HepG2 (cell line): ENCODE results near the gene KRTAP2-3.

Experiments used
- CREB3 ChIP-seq: sonication (generic); formaldehyde crosslinking; IDR thresholded peaks from 2 replicates; pipeline ENCODE4 v1.5.0; 2020; ENCODE audit warnings: missing genetic modification reagents
- CTCF ChIP-seq: sonication (generic); formaldehyde crosslinking; IDR thresholded peaks from 2 replicates; pipeline ENCODE4 v1.5.0; 2020; ENCODE audit warnings: mild to moderate bottlenecking, missing genetic modification reagents, moderate library complexity
- DPF2 ChIP-seq: sonication (generic); formaldehyde crosslinking; IDR thresholded peaks from 2 replicates; pipeline ENCODE4 v1.4.0; 2020; ENCODE audit warnings: mild to moderate bottlenecking, low read depth, missing genetic modification reagents, borderline replicate concordance
- MIER2 ChIP-seq: IDR thresholded peaks from 2 replicates; pipeline ENCODE4 v1.6.1; 2016; ENCODE audit warnings: missing biosample characterization, missing genetic modification reagents
- SRF ChIP-seq: IDR thresholded peaks from 2 replicates; pipeline ENCODE4 v1.6.1; 2011; ENCODE audit warnings: mild to moderate bottlenecking, low read depth, low read length, moderate library complexity
- SRSF9 ChIP-seq: fragments of 200-400 bp; formaldehyde crosslinking; IDR thresholded peaks from 2 replicates; pipeline ENCODE4 v1.6.1; 2018; ENCODE audit warnings: borderline replicate concordance, mild to moderate bottlenecking, low read depth, low read length; ENCODE audit not compliant: insufficient read depth, poor library complexity, severe bottlenecking
- STAG1 ChIP-seq: sonication (generic); formaldehyde crosslinking; IDR thresholded peaks from 2 replicates; pipeline ENCODE4 v1.4.0; 2020; ENCODE audit warnings: missing genetic modification reagents
- TBP ChIP-seq: sonication (generic); formaldehyde crosslinking; IDR thresholded peaks from 2 replicates; pipeline ENCODE4 v1.5.0; 2020; ENCODE audit warnings: missing genetic modification reagents

GRCh38 chr17:41101586-41102259 is 41.8 kb upstream of the KRTAP2-3 start, which contains the start of gene KRTAP4-16:
- TF ChIP-seq MIER2 (CRISPR knock-in tag) = no peak
- no peak for TF ChIP-seq STAG1 (CRISPR knock-in tag)
- TF ChIP-seq CREB3 (CRISPR knock-in tag) = no peak
- no peak for TF ChIP-seq SRSF9
- TF ChIP-seq TBP (CRISPR knock-in tag) = no peak
- TF ChIP-seq SRF = no peak
- no peak for TF ChIP-seq CTCF
- no peak for TF ChIP-seq DPF2 (CRISPR knock-in tag)
